ENCODE data around the gene RUBCNL. TPM values are rescaled to one million over a fixed set of nuclear protein-coding genes. Genes with fewer than 3 reads are reported as not detected.

Gene RUBCNL
- total RNA-seq, 4 donors from 2014 or later: 0.86 to 3.6 (median 1.4) TPM

DNA sequence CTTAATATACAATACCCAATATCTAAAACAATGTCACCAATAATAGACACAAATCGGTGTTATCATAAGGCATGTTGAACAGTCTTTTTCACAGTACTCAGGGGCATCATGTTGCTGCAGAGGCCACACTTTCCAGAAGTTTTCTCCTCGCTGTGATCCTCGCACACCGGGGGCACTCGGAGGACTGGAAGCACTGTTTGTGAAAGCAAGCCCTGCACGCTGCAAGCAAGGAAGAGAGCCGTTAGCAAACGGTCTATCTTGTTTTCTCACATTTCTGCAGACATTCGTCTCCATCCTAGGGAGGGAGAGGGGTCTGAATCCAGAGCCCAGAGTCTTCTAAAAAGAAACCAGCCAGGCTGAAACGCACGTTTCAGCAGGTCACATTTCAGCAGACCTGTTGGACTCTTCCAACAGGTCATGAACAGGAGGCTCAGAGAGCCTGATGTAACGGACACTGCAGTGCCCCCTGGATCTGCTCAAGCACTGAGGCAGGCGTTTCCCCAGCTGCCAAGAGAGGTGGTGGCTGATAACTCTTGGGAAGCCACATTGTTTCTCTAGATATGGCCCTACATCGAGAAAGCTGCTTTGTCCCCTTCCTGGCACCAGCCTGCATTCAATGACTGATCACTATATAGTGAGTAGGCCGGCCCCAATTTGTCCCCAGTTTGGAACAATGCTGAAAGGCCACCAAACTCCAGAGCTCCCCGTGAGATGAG is 43.6 kb downstream of the RUBCNL start:
- no peak for DNase-seq (ENCODE audit: extremely low spot score)
- intact Hi-C loops (cut with DNase I): no loop called here
- Histone ChIP-seq H3K9me3 (no peaks in the 10 kb centered on the region), H3K4me1 (no peaks in the 10 kb centered on the region), H3K27ac (replicated peaks in 1 of 4) (no peak overlapping the region), H3K36me3 (no peaks in the 10 kb centered on the region), H3K4me3 (no peak overlapping the region), H3K27me3 (no peaks in the 10 kb centered on the region)
- 85% methylated on average over 15 of the region's 16 CpGs for WGBS
- TF ChIP-seq EP300 (IDR thresholded peaks at IDR 0.05) (no peak), POLR2AphosphoS5 (IDR thresholded peaks at IDR 0.05) (no peak), POLR2A (IDR thresholded peaks at IDR 0.05; ENCODE audit: low read depth) (no peak)
- TF ChIP-seq, protein P1, sequence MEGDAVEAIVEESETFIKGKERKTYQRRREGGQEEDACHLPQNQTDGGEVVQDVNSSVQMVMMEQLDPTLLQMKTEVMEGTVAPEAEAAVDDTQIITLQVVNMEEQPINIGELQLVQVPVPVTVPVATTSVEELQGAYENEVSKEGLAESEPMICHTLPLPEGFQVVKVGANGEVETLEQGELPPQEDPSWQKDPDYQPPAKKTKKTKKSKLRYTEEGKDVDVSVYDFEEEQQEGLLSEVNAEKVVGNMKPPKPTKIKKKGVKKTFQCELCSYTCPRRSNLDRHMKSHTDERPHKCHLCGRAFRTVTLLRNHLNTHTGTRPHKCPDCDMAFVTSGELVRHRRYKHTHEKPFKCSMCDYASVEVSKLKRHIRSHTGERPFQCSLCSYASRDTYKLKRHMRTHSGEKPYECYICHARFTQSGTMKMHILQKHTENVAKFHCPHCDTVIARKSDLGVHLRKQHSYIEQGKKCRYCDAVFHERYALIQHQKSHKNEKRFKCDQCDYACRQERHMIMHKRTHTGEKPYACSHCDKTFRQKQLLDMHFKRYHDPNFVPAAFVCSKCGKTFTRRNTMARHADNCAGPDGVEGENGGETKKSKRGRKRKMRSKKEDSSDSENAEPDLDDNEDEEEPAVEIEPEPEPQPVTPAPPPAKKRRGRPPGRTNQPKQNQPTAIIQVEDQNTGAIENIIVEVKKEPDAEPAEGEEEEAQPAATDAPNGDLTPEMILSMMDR (IDR thresholded peaks at IDR 0.05): no peak

DNA sequence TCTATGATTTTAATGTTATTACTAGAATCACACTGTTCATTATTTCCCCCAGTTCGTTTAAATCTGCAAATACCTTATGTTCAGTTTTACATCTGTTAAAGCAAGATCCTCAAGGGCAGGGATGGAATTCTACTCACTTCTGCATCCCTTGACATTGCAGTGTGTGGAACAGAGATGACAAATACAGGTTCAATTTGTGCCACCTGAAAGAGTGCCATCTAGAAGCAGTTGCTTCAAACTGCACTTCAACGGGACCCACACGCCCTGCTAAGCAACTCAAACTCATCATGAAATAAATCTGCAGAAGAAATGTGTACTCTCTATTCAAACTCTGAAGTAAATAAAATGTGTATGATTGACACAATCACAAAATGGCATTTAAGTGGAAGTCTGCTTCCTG is 44.5 kb downstream of the RUBCNL start:
- intact Hi-C loops (cut with DNase I): no loop called here
- 70% methylated on average over 3 of the region's 3 CpGs for WGBS
- H3K27me3 ChIP-seq: no peaks in the 10 kb centered on the region
- DNase-seq (ENCODE audit: extremely low spot score): no peak
- H3K4me1 ChIP-seq: no peaks in the 10 kb centered on the region
- no peak overlapping the region for H3K4me3 ChIP-seq
- no peaks in the 10 kb centered on the region for H3K36me3 ChIP-seq
- H3K9me3 ChIP-seq: no peaks in the 10 kb centered on the region
- no peak overlapping the region for H3K27ac ChIP-seq (replicated peaks in 1 of 4)
- TF ChIP-seq EP300 (IDR thresholded peaks at IDR 0.05) (no peak), POLR2AphosphoS5 (IDR thresholded peaks at IDR 0.05) (no peak), POLR2A (IDR thresholded peaks at IDR 0.05; ENCODE audit: low read depth) (no peak)
- TF ChIP-seq, protein P1 (IDR thresholded peaks at IDR 0.05): no peak

DNA sequence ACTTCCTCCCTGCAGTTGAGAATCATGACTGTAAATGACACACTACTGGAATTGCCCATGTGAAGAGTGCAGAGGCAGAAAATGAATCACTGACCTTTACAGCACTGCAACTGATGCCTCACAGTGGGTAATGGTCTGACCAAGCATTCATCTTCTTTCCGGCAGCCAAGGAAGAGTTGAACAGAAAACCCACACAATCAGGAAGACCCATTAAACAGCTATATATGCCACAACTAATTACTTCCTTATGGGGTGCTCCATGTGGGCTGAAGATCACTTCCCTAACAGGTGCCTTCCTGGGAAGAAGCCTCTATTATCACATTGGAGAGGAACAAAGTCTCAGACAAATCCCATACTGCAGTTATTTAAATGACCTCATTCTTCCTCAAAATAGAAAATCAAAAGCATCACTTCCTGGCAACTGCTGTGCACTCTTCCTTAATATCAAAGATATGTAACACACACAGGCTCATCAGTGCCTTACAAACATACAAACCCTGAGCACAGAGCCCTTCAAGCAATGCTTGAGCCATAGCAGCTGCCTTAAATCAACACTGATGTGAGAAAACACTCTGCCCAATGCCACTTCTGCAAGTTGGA is 45.8 kb downstream of the RUBCNL start:
- H3K27ac ChIP-seq (replicated peaks in 1 of 4): no peak overlapping the region
- no peaks in the 10 kb centered on the region for H3K9me3 ChIP-seq
- intact Hi-C loops (cut with DNase I): no loop called here
- H3K4me3 ChIP-seq: no peak overlapping the region
- no peaks in the 10 kb centered on the region for H3K36me3 ChIP-seq
- H3K4me1 ChIP-seq: no peaks in the 10 kb centered on the region
- no peaks in the 10 kb centered on the region for H3K27me3 ChIP-seq
- no peak for DNase-seq (ENCODE audit: extremely low spot score)
- whole genome bisulfite sequencing: 55% methylated on average over 1 of the region's 1 CpG
- TF ChIP-seq, protein P1 (IDR thresholded peaks at IDR 0.05): no peak
- no peak for TF ChIP-seq POLR2AphosphoS5 (IDR thresholded peaks at IDR 0.05)
- no peak for TF ChIP-seq POLR2A (IDR thresholded peaks at IDR 0.05; ENCODE audit: low read depth)

DNA sequence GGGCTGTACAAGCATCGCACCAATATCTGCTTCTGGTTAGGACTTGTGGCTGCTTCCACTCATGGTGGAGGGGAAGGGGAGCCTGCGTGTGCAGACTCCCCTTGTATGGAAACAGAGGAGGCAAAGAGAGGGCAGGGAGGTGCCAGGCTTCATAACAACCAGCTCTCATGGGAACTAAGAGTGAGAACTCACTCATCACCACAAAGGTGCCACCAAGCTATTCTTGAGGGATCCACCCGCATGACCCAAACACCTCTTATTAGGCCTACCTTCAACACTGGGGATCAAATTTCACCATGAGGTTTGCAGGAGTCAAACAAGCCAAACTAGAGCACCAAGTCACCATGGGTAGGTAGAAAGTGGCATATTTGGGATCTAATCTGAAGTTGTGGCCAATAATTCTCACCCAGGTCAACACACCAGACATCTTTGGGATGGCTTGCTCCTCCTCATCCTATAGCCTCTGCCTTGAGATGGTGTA is 46.4 kb downstream of the RUBCNL start:
- TF ChIP-seq EP300 (IDR thresholded peaks at IDR 0.05) (no peak), POLR2AphosphoS5 (IDR thresholded peaks at IDR 0.05) (no peak), POLR2A (IDR thresholded peaks at IDR 0.05; ENCODE audit: low read depth) (no peak)
- TF ChIP-seq, protein P1 (IDR thresholded peaks at IDR 0.05): no peak
- whole genome bisulfite sequencing: 100% methylated on average over 3 of the region's 3 CpGs
- H3K9me3 ChIP-seq: no peaks in the 10 kb centered on the region
- no peaks in the 10 kb centered on the region for H3K4me1 ChIP-seq
- no peak overlapping the region for H3K4me3 ChIP-seq
- no peak overlapping the region for H3K27ac ChIP-seq (replicated peaks in 1 of 4)
- intact Hi-C loops (cut with DNase I): no loop called here
- no peaks in the 10 kb centered on the region for H3K27me3 ChIP-seq
- no peaks in the 10 kb centered on the region for H3K36me3 ChIP-seq
- DNase-seq (ENCODE audit: extremely low spot score): no peak
